Skeletal muscle satellite cell (primary cell): Measurements from ENCODE around the gene GNAQ. TPM values are rescaled to one million over a fixed set of nuclear protein-coding genes. Genes with fewer than 3 reads are reported as not detected.
"Not testable (repeated sequence)": the region's sequence is repeated elsewhere in the genome, so short reads cannot be mapped to it uniquely, and the experiment has no call there.

Experiments
- H3K27me3 ChIP-seq: 2 replicates; pipeline ENCODE4 v1.7.0; 2013; ENCODE audit warnings: low read length; ENCODE audit not compliant: control insufficient read depth, insufficient read depth
- H3K36me3 ChIP-seq: 2 replicates; pipeline ENCODE4 v1.7.0; 2013; ENCODE audit warnings: mild to moderate bottlenecking, control low read depth, low read length; ENCODE audit not compliant: insufficient read depth
- H3K4me1 ChIP-seq: 2 replicates; pipeline ENCODE4 v1.7.0; 2013; ENCODE audit warnings: low read length; ENCODE audit not compliant: control insufficient read depth, insufficient read depth
- H3K4me2 ChIP-seq: 2 replicates; pipeline ENCODE4 v1.7.0; 2013; ENCODE audit warnings: mild to moderate bottlenecking, low read length
- H3K4me3 ChIP-seq: 2 replicates; pipeline ENCODE4 v1.7.0; 2013; ENCODE audit warnings: low read length
- H3K9ac ChIP-seq: 2 replicates; pipeline ENCODE4 v1.7.0; 2013; ENCODE audit warnings: mild to moderate bottlenecking, low read depth, low read length, moderate library complexity
- H3K9me3 ChIP-seq: replicated peaks from 2 replicates; pipeline ENCODE4 v1.7.0; 2013; ENCODE audit warnings: mild to moderate bottlenecking, control low read depth, low read length
- total RNA-seq: library from RNA; depleted of rRNA; stranded (reverse); fragments of >200 nt; gene quantifications from 2 replicates; pipeline ENCODE4 v1.2.3, GENCODE V29; 2012; rRNA removed

The GNAQ gene
- total RNA-seq, result 27.7 and 30.2 TPM in 2 replicates

DNA sequence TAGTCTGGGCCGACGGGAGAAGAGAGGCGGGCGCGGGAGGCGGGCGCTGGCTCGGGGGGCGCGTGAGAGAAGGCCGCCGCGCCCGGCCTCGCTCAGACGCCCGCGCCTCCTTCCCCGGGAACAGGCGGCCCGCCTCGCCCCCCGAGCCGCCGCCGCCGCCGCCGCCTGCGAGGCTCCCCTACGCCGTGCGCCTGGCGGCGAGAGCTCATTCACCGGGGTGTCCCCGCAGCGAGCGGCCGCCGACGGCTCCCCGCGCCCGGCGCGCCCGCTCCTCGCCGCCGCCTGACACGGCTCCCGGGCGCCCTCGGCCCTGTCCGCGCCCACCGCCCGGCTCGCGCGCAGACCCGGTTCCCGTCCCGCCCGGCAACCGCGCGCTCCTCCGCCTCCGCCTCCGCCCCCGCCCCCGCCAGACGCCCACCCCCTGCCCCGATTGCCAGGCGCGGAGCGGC lies at the start of gene GNAQ:
Gene GNAQ, minus strand, starts transcription at position 368 of the 449 bp plus-strand sequence. CDS start 576 bp downstream, outside the sequence.
- H3K9ac ChIP-seq, result peak within 1 kb of the TSS; percentile 91
- H3K27me3 ChIP-seq, result no peaks in the 10 kb centered on the region
- peak within 1 kb of the TSS; percentile 91 for H3K4me3 ChIP-seq
- no peaks in the 10 kb centered on the region for H3K9me3 ChIP-seq
- peaks cover 32% of the 10 kb centered on the region for H3K4me1 ChIP-seq
- no peaks in the 10 kb centered on the region for H3K36me3 ChIP-seq
- H3K4me2 ChIP-seq, result peak within 1 kb of the TSS; percentile 97

GRCh38 chr9:78074385-78075291 lies 43.0 kb upstream of the GNAQ start:
- no peak overlapping the region for H3K4me3 ChIP-seq
- H3K27me3 ChIP-seq, result peaks cover 12% of the 10 kb centered on the region
- no peak overlapping the region for H3K4me2 ChIP-seq
- H3K9me3 ChIP-seq, result no peaks in the 10 kb centered on the region
- H3K4me1 ChIP-seq, result no peaks in the 10 kb centered on the region
- H3K36me3 ChIP-seq, result no peaks in the 10 kb centered on the region
- no peak overlapping the region for H3K9ac ChIP-seq

GRCh38 chr9:78073722-78074121 lies 42.1 kb upstream of the GNAQ start:
- H3K36me3 ChIP-seq, result no peaks in the 10 kb centered on the region
- H3K4me2 ChIP-seq, result no peak overlapping the region
- peaks cover 12% of the 10 kb centered on the region for H3K27me3 ChIP-seq
- no peak overlapping the region for H3K9ac ChIP-seq
- no peak overlapping the region for H3K4me3 ChIP-seq
- no peaks in the 10 kb centered on the region for H3K9me3 ChIP-seq
- H3K4me1 ChIP-seq, result no peaks in the 10 kb centered on the region

- H3K4me3 ChIP-seq, result no peak overlapping the region
- no peaks in the 10 kb centered on the region for H3K4me1 ChIP-seq
- peaks cover 17% of the 10 kb centered on the region for H3K27me3 ChIP-seq
- no peaks in the 10 kb centered on the region for H3K36me3 ChIP-seq
- no peak overlapping the region for H3K9ac ChIP-seq
- no peak overlapping the region for H3K4me2 ChIP-seq
- H3K9me3 ChIP-seq, result no peaks in the 10 kb centered on the region
Measured at GRCh38 chr9:78072586-78073199, 41.1 kb upstream of the GNAQ start.

GRCh38 chr9:78070521-78070920 lies 38.9 kb upstream of the GNAQ start:
- Histone ChIP-seq H3K36me3 (no peaks in the 10 kb centered on the region), H3K9me3 (no peaks in the 10 kb centered on the region), H3K9ac (no peak overlapping the region), H3K4me2 (no peak overlapping the region), H3K4me3 (no peak overlapping the region), H3K4me1 (no peaks in the 10 kb centered on the region), H3K27me3 (peaks cover 17% of the 10 kb centered on the region)

DNA sequence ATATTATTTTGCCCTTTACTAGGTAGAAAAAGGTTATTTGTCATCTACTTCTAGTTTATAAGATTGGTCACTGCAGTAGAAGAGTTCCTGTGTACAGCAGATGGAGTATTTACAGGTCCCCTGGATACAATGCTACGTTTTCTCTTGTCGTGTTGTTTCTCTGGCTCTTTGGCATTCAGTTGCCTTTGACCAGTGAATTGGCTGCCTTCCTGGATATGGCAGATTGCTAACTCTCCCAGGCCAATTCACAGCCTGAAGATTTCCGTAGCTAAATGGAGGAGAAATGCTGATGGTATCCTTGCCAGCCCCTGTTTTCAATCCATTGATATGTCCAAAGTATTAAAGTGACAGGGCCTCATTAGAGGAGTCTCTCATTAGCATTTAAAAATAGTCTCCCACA lies 32.5 kb upstream of the GNAQ start:
- no peak overlapping the region for H3K4me2 ChIP-seq
- no peak overlapping the region for H3K4me3 ChIP-seq
- H3K9me3 ChIP-seq, result no peaks in the 10 kb centered on the region
- H3K4me1 ChIP-seq, result no peaks in the 10 kb centered on the region
- H3K36me3 ChIP-seq, result no peaks in the 10 kb centered on the region
- H3K9ac ChIP-seq, result no peak overlapping the region
- H3K27me3 ChIP-seq, result peaks cover 6% of the 10 kb centered on the region

GRCh38 chr9:78062710-78063109 lies 31.1 kb upstream of the GNAQ start:
- no peaks in the 10 kb centered on the region for H3K9me3 ChIP-seq
- no peak overlapping the region for H3K4me2 ChIP-seq
- no peak overlapping the region for H3K9ac ChIP-seq
- H3K4me1 ChIP-seq, result no peaks in the 10 kb centered on the region
- no peaks in the 10 kb centered on the region for H3K36me3 ChIP-seq
- no peaks in the 10 kb centered on the region for H3K27me3 ChIP-seq
- no peak overlapping the region for H3K4me3 ChIP-seq

DNA sequence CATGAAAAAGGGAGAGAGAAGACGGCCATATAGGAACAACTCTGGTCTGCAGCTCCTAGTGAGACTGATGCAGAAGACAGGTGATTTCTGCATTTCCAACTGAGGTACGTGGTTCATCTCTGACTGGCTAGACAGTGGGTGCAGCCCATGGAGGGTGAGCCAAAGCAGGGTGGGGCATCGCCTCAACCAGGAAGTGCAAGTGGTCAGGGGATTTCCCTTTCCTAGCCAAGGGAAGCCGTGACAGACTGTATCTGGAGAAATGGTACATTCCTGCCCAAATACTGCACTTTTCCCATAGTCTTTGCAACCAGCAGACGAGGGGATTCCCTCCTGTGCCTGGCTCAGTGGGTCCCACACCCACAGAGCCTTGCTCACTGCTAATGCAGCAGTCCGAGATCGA lies 22.6 kb upstream of the GNAQ start:
- not testable (repeated sequence) for H3K9me3 ChIP-seq, H3K4me1 ChIP-seq, H3K4me3 ChIP-seq, H3K36me3 ChIP-seq, H3K4me2 ChIP-seq, H3K9ac ChIP-seq
- peaks cover 13% of the 10 kb centered on the region for H3K27me3 ChIP-seq

DNA sequence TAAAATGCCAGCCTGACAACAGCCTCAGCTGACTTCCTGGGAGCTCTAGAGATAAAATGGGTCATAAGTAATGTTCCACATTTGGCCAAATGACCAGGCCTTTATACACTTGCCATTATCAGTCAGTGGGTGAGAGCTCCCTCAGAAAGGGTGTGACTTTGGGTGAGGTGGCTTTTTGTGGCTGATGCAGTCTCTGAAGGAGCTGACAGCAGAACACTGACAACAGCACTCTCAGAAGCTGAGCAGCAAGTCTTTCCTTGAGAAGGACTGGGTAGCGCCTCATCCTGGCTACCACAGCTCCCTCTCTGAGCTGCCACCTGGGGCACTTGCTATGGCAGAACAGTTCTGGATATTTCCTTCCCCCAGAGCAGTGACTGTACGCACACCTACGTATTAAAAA lies 22.0 kb upstream of the GNAQ start:
- no peak overlapping the region for H3K9ac ChIP-seq
- no peak overlapping the region for H3K4me3 ChIP-seq
- no peaks in the 10 kb centered on the region for H3K9me3 ChIP-seq
- no peaks in the 10 kb centered on the region for H3K4me1 ChIP-seq
- H3K27me3 ChIP-seq, result peaks cover 16% of the 10 kb centered on the region
- no peak overlapping the region for H3K4me2 ChIP-seq
- H3K36me3 ChIP-seq, result no peaks in the 10 kb centered on the region

- H3K9ac ChIP-seq, result no peak overlapping the region
- no peak overlapping the region for H3K4me2 ChIP-seq
- H3K9me3 ChIP-seq, result no peaks in the 10 kb centered on the region
- H3K27me3 ChIP-seq, result peaks cover 29% of the 10 kb centered on the region
- no peak overlapping the region for H3K4me3 ChIP-seq
- no peaks in the 10 kb centered on the region for H3K4me1 ChIP-seq
- H3K36me3 ChIP-seq, result no peaks in the 10 kb centered on the region
Measured at GRCh38 chr9:78050421-78050820, 18.8 kb upstream of the GNAQ start.

DNA sequence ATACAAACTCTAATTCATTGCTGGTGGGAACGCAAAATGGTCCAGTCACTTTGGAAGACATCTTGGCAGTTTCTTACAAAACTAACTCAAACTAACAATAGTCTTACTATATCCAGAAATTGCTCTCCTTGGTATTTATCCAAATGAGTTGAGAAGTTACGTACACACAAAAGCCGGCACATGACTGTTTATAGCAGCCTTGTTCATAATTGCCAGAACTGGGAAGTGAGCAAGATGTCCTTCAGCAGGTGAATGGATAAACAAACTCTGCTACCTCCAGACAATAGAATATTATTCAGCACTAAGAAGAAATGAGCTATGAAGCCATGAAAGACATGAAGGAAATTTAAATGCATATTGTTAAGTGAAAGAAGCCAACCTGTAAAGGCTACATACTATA lies 17.9 kb upstream of the GNAQ start:
- peaks cover 39% of the 10 kb centered on the region for H3K27me3 ChIP-seq
- no peaks in the 10 kb centered on the region for H3K9me3 ChIP-seq
- no peak overlapping the region for H3K4me3 ChIP-seq
- no peaks in the 10 kb centered on the region for H3K36me3 ChIP-seq
- no peaks in the 10 kb centered on the region for H3K4me1 ChIP-seq
- no peak overlapping the region for H3K4me2 ChIP-seq
- no peak overlapping the region for H3K9ac ChIP-seq
